Stimulated activated CD4-positive, alpha-beta T cell treated with anti-CD3 and anti-CD28 coated beads, Interleukin-4, amount 100 ng/mL, for 24 hours (primary cell): Measurements from ENCODE around the gene PLEKHN1.

Experiments used
- DNase-seq: peaks from one replicate; pipeline ENCODE4 v3.0.0-alpha.2; 2020

Gene PLEKHN1

DNA sequence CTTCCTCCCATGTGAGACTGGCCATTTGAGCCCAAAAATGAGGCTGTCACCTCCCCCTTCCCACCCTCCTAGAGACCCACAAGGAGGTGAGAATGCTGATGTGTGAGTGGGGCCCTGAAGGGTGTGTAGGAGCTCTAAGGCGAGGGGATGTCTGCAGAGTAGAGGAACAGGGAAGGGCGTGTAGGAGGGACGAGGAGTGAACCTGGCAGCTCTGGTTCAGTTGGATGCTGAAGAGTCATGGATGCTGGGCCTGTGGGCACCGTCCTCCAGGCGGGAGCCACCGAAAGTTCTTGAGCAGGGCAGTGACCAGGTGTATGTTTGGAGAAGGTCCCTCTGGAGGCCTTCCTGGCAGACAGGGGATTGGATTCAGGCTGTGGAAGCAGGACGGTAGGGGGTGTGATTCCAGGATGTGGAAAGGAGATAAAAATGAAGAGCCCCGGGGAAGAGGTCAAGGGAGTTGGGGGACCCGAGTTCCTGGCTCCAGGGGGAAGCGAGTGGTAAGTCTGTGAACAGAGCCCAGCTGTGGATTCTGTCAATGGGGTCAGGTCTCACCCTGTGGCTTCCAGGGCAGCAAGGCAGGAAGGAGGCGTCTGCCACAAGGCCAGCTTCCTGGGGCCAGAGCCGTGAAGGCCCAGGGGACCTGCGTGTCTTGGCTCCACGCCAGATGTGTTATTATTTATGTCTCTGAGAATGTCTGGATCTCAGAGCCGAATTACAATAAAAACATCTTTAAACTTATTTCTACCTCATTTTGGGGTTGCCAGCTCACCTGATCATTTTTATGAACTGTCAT is 34.7 kb upstream of the PLEKHN1 start:
- no peak for DNase-seq

DNA sequence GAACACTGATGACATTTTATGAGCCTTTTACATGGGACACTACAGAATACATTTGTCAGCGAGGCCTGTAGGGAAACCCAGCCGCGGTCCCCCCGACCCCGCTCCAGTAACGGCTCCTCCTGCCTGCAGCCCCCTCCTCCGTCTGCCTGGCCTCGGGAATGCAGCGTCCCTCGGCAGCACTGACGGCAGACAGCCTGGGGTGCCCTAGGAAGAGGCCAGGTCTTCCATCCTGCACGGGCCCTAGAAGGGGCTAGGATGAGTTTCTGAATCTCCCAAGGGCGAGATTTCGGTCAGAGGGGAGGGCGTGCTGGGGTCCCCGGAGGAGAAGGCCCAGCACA is 34.1 kb upstream of the PLEKHN1 start:
- DNase-seq = no peak

DNA sequence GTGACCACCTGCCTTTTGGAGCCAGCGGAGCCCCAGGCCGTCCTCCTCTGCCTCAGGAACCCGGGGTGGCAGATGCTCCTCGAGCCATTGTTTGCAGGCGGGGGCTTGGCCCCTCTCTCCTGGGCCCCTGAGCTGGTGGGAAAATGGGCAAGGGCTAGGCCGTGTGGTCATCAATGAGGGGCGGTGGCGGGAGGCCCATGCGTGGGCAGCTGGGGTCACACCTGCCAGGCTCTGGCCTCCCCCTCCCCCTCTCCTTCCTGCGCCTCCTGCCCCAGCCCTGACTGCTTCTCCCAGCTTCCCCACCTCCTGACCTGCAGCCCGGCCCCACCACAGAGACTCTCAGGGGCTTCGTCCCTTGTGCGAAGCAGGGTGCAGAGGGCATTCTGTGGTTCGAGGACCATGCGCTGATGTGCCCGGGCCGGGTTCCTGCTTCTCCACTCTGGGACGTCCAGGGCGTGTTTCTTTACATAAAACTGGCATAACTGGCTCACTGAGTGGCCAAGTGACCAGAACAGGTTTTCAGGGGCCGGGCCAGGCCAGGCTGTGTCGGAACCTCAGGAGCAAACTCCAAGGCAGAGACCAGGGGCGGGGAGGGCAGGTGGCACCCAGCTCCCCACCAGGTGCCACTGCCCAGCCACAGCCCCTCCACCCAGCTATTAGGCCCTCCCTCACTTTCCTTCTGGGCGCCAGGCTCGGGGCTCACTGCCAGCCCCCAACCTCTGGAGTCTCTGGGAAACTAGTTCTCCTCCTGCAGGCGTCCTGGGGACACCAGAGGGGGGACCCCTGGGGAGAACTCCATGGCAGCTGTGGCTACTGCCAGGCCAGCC is 33.3 kb upstream of the PLEKHN1 start:
- DNase-seq = no peak

DNA sequence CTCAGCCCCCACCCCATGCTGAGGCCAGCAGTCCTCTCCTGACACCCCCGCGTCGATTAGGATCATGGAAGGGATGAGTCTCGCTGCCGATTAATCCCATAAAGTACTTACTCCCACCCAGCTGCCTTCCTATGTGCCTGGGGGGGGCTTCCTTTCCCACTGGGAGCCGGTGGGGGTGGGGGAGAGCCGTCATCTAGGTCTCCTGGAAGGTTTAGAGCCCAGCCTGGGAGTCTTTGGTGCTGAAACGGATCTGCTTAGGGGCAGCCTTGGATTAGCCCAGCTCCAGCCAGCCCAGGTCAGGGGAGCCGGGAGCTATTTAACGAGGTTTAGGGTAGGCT is 32.7 kb upstream of the PLEKHN1 start:
- DNase-seq = no peak

DNA sequence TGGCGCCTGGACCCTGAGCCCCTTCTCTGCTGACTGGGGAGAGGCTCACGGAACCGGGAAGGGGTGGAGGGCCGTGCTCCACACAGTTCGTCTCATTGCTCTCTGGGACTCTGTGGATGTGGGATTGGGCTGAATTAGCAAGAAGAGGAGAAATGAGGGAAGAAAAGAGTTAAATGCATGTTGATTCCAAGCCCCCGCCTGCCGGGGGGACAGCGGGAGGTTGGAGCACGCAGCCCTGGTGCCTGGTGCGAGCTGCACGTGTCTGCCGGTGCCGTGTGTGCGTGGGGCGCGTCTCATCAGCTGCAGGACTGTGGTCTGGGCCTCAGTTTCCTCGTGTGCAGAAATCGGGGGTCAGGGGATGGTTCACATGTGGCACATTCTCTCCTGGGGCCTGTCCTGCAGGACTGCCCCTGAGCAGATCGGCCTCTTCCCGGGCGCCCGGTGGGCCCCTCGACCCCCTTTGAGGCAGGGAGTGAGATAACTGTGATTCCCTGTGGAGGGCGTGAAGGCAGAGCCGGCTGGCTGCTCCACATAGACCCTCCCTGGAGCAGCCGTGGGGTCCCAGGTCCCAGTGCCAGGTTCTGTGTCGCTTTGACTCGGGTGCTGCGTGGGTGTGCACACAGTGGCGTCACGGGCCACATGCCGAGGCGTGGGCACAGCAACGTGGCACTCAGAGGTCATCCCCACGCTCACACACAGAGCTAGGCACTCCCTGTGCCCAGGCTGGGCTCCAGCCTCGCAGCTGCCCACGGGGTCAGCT is 31.1 kb upstream of the PLEKHN1 start:
- DNase-seq = no peak

DNA sequence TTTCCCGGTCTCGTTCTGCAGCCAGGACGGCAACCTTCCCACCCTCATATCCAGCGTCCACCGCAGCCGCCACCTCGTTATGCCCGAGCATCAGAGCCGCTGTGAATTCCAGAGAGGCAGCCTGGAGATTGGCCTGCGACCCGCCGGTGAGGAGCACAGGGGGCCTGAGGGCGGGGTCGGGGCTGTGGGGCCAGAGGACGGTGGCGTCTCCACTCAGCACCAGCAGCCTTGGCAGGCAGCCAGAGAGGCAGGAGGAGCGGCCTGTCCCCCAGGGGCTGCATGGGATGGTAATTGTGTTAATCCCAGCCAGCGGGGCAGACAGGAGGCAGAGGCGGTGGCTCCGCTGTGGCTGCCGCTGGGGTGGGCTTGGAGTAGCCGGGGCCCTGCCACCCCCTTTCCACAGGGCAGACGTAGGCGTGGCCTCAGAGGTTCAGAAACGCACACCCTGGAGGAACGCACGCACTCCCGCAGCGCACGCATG is 30.5 kb upstream of the PLEKHN1 start:
- no peak for DNase-seq

DNA sequence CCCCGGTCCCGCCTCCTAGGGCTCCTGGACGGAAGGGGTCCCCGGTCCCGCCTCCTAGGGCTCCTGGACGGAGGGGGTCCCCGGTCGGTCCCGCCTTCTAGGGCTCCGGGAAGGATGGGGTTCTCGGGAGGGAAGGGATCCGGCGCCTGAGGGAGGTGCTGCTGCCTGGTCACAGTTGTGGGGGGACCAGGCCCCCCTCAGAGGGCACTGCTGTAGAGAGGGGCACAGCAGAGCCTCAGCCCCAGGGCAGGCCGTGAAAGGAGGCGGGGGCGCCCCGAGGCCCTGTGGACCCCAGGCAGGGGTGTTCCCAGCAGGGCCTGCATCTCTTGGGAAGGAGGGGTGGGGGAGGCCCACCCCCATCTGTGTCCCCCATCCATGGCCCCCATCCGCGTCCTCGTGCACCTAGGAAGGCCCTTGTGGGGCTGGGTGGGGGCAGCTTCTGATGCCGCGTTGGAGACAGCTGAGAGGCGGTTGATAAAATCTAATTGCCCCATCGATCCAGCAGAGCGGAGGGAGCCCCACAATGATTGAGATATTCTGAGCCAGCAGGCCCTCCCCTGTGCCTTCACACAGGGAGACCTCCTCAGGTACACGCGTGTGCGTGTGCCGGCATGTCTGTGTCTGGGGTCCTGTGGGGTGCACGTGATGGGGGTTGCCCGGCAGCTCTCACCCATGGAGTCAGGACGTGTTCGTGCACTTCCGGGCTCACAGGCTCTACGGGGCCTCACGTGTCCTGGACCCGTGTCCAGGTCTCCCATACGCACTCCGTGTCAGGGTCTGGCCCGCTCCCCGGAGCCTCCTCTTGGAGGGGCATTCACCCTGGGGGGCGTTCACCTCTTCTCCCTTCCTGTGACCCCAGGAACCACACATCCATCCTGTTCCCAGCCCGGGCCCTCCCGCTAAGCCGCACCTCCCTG is 29.7 kb upstream of the PLEKHN1 start:
- DNase-seq = no peak

DNA sequence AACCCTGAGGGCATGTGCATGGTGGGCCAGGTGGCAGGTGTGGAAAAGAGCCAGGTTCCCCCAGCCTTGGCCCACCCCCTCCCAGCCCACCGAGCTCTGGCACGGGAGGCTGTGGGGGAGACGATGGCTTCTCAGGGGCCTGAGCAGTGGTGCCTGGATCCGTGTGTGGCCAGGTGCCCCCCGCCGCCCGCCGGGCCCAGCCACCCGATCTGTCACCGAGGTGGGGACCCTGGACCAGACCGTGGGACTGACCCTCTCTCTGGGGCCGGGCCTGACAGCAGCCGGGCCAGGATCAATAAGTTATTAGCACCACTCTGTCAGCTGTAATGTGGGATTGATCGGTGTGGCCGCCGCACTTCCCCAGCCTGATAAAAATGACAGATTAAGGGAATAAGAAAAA is 28.8 kb upstream of the PLEKHN1 start:
- DNase-seq = no peak

DNA sequence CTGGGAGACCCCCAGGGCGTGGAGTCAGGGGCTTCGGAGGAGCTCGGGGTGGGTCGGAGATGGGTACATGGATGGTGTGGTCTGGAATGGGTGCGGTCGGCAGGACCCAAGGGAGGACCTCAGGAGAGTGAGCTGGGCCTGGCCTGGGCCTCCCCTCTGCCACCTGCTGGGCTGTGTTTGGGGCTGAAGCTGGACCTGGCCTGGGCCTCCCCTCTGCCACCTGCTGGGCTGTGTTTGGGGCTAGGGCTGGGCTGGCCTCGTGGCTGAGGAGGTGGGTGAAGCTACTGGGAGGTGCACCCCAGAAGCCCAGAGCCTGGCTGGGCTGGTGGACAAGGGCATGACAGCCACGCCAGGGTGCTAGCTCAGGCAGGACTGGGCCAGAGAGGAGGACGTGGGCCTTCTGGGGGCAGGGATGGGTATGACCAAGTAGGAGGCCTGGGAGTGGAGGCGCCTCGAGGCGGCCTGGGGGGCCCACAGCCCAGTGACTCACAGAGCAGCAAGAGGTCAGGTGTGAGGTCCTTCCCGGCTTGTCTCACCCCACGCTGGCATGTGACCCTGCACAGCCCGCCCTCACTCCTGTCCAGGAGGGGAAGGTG is 28.1 kb upstream of the PLEKHN1 start:
- no peak for DNase-seq

DNA sequence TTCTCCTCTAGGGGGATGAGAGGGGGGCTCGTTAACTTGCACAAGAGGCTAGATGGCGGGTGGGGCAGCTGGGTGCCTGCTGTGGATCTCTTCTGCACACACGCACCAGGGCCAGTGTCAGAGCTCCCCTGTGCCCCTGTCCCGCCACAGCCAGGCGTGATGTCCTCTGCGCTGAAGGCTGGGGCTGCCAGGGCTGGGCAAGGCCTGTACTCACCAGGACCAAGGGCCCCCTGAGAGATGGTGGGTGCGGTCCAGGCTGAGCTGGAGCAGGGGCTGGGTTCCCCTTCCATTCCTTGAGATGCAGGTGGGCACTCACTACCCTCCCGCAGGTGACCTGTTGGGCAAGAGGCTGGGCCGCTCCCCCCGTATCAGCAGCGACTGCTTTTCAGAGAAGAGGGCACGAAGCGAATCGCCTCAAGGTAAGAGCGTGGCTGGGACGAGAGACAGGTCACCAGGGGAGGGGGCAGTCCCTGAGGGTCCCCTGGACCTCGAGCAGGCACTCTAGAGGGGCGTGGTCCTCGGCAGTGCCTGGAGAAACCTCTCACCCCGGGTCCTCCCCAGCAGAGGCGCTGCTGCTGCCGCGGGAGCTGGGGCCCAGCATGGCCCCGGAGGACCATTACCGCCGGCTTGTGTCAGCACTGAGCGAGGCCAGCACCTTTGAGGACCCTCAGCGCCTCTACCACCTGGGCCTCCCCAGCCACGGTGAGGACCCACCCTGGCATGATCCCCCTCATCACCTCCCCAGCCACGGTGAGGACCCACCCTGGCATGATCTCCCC is 27.4 kb upstream of the PLEKHN1 start:
- no peak for DNase-seq

DNA sequence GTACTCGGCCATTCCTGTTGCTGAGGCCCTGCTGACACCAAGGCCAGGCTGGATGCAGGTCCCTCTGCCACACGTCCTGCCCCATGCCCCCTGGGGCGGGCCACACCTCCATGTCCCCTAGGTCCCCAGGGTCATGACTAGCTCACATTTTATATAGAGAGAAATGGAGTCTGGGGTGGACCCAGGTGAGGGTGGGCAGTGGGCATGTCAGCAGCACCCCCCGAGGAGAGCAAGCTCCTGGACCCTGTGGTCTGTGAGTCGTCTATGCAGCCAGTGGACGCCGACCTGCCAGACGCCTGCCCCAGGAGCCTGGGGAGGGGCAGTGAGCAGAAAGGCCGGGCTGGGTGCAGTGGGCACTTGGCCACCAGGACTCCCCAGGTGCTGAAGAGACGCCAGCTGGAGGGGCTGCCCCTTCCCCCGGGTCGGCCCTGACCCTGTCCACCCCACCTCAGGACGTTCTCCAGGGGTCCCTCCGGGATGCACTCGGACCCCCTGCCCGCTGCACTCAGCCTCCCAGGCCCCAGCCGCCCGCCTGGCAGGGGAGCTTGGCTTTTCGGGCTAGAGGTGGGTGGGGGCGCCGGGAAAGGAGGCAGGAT is 26.7 kb upstream of the PLEKHN1 start:
- DNase-seq = no peak

DNA sequence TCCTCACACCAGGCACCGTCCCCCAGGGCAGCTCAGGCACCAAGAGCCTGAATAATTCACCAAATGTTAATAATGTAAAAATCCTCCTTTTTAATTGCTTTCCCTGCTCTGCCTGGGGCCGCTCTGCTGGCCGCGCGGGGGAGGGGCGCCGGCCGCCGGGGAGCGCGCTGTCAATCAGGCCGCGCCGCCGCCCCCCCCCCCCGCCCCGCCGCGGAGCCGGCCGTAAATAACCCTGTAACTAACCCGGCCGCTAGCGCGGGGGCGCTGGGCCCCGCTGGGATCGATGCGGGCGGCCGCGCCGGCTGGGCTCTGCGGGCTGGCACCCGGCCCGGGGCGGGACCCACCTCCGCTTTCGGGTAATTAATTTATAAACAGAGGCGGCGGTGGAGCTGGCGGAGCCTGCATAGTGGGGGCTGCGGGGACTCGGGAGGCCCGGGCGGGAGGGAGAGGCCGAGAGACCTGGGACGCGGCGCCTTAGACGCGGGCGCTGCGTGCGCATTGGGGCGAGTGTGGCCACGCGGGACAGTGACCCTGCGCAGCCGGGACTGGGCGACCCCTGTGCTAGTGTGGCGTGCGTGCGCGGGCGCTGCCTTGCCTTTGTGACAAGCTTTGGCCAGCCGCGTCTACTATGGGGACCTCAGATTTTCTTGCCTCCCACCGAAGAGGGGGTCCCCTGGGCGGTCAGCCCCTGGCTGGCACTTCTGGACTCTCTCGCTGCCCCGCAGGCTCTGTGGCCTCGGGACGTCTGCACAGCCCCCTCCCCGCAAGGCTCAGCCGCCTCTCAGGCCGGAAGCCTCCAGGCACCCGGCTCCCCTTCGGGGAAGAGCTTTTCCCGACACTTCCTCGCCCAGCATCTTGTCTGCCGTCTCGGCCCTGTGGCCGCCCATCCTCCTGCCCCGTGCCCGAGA is 25.9 kb upstream of the PLEKHN1 start:
- no peak for DNase-seq

DNA sequence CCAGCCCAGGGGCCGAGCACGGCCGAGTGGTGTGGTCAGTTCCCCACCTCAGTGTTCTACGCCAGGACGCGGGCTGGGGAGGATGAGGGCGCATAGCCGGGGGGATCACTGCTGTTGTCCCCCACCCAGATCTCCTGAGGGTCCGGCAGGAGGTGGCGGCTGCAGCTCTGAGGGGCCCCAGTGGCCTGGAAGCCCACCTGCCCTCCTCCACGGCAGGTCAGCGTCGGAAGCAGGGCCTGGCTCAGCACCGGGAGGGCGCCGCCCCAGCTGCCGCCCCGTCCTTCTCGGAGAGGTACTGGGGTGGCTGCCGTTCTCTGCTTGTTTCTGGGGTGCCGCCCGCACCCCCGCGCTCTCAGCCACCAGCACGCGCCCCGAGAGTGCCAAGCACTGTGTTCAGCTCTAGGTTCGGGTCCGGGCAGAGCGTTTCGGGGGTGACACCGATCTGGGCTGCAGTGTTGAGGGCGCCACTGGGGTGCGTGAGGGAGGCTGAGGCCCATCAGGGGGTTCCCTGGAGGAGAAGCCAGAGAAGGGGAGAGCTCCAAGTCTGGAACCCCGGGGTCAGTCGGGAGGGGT is 25.2 kb upstream of the PLEKHN1 start:
- DNase-seq = no peak

DNA sequence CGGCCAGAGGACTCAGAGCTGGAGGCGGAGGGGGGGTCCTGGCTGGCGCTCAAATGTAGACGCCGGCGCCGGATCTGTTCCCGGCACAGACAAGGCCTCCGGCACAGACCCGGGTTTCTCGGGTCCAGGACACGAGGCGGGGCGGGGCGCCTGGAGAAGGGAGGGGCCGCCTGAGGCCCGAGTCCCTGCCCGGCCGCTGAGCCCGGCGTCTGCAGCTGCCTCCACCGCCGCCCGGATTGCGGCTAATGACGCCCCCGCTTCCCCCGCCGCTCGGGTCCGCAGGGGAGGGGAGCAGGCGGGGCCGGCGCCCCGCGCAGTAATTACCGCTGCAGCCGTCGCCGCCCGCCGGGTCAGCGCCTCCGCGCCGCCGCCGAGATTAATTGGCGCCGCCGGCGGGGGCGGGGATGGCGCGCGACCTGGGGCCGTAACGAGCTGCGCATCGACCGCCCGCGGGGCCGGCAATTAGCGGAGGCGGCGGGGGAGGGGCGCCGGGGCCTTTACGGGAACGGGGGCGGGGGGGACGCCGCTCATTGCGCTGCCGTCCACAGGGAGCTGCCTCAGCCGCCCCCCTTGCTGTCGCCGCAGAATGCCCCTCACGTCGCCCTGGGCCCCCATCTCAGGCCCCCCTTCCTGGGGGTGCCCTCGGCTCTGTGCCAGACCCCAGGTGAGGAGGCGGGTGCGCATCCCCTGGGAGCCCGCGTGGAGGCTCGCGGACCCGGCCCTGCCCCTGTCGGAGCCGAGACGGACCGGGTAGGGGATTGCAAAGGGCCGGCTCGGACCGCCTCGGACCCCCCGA is 24.5 kb upstream of the PLEKHN1 start:
- no peak for DNase-seq

DNA sequence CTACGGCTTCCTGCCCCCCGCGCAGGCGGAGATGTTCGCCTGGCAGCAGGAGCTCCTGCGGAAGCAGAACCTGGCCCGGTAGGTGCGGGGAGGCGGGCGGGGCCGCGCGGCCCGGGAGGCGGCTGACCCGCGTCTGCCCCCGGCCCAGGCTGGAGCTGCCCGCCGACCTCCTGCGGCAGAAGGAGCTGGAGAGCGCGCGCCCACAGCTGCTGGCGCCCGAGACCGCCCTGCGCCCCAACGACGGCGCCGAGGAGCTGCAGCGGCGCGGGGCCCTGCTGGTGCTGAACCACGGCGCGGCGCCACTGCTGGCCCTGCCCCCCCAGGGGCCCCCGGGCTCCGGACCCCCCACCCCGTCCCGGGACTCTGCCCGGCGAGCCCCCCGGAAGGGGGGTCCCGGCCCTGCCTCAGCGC is 23.9 kb upstream of the PLEKHN1 start:
- no peak for DNase-seq

DNA sequence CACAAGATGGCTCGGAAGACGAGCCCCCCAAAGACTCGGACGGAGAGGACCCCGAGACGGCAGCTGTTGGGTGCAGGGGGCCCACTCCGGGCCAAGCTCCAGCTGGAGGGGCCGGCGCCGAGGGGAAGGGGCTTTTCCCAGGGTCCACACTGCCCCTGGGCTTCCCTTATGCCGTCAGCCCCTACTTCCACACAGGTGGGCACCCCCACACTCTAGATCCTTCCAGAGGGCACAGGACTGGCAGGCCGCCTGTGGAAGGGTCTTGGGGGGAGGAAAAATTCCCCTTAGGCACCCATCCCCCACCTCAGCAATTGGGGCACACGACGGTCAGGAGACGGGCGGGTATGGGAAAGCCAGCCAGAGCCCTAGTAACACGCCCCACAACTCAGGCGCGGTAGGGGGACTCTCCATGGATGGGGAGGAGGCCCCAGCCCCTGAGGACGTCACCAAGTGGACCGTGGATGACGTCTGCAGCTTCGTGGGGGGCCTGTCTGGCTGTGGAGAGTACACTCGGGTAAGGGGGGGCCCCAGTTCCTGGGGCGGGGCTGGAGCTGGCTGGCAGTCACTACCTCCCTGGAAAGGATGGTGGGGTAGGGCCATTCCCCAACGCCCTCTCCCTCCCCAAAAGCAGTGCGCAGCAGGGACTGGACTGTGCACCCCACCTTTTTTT is 23.3 kb upstream of the PLEKHN1 start:
- no peak for DNase-seq

DNA sequence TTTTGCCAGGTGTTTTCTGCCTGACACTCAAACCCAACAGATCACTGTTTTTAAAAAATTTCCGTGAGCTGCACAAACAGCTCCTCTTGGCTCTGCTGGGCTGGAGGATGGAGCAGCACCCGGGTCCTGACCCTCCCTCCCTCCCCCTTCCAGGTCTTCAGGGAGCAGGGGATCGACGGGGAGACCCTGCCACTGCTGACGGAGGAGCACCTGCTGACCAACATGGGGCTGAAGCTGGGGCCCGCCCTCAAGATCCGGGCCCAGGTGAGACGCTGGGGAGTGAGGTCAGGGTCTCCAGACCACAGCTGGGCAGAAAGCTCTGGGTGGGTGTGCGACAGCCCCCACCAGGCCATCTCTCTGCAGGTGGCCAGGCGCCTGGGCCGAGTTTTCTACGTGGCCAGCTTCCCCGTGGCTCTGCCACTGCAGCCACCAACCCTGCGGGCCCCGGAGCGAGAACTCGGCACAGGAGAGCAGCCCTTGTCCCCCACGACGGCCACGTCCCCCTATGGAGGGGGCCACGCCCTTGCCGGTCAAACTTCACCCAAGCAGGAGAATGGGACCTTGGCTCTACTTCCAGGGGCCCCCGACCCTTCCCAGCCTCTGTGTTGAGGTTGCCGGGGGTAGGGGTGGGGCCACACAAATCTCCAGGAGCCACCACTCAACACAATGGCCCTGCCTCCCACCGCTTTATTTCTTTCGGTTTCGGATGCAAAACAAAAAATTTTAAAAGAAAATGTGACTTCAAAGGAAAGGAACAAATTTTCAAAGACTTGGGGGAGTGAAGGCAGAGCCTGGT is 22.5 kb upstream of the PLEKHN1 start:
- no peak for DNase-seq
